CD4-positive, alpha-beta T cell treated with Interleukin-17A for 4 hours (primary cell): ENCODE data around the gene RING1.
A peak's percentile ranks its signal among the peaks of the same experiment; 100 is the strongest.
"Not testable (repeated sequence)": the region's sequence is repeated elsewhere in the genome, so short reads cannot be mapped to it uniquely, and the experiment has no call there.

Experiments used
- DNase-seq: peaks from one replicate; pipeline ENCODE4 v3.0.0-alpha.2; 2020; ENCODE audit warnings: mixed read lengths

RING1 gene

GRCh38 chr6:33207552-33208090 lies 679 bp upstream of the RING1 start:
- DNase-seq: peak; percentile 24

- no peak for DNase-seq
These were observed 1.6 kb downstream of the RING1 start for GRCh38 chr6:33209856-33210255.

DNA sequence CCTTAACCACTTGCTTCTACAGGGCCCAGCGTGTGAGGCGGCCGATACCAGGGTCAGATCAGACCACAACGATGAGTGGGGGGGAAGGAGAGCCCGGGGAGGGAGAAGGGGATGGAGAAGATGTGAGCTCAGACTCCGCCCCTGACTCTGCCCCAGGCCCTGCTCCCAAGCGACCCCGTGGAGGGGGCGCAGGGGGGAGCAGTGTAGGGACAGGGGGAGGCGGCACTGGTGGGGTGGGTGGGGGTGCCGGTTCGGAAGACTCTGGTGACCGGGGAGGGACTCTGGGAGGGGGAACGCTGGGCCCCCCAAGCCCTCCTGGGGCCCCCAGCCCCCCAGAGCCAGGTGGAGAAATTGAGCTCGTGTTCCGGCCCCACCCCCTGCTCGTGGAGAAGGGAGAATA lies 2.8 kb downstream of the RING1 start:
- DNase-seq: no peak

DNA sequence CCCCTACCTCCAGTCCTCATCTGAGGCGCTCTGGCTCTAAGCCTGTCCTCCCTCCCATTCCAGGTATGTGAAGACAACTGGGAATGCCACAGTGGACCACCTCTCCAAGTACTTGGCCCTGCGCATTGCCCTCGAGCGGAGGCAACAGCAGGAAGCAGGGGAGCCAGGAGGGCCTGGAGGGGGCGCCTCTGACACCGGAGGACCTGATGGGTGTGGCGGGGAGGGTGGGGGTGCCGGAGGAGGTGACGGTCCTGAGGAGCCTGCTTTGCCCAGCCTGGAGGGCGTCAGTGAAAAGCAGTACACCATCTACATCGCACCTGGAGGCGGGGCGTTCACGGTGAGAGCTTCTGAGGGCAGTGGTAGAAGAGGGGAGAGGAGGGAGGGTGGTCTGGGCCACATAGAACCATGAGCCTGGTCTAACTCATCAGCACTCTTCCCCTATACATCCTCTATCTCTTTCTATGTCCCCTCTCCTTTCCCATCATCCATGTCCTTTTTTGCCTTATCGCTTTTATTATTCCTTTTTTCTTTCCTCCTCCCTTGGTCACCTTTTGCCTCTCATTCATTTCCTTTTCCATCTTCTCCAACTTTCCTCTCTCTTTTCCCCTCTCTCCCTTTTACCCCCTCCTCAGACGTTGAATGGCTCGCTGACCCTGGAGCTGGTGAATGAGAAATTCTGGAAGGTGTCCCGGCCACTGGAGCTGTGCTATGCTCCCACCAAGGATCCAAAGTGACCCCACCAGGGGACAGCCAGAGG lies 3.5 kb downstream of the RING1 start:
- no peak for DNase-seq

DNA sequence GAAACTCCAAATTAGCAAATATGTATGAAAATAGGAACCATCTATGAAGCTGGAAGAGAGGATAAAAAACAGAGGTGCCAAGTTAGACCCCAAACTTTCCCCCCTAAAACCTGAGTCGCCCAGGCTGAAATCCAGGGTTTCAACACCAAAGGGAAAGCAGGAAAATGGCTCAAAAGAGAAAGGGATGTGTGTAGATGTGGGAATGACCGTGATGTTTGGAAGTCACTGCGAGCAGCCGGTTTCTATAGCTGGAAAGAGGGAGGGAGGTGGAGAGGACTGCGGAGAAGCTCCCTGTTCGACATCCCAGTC lies 4.5 kb downstream of the RING1 start:
- no peak for DNase-seq

DNA sequence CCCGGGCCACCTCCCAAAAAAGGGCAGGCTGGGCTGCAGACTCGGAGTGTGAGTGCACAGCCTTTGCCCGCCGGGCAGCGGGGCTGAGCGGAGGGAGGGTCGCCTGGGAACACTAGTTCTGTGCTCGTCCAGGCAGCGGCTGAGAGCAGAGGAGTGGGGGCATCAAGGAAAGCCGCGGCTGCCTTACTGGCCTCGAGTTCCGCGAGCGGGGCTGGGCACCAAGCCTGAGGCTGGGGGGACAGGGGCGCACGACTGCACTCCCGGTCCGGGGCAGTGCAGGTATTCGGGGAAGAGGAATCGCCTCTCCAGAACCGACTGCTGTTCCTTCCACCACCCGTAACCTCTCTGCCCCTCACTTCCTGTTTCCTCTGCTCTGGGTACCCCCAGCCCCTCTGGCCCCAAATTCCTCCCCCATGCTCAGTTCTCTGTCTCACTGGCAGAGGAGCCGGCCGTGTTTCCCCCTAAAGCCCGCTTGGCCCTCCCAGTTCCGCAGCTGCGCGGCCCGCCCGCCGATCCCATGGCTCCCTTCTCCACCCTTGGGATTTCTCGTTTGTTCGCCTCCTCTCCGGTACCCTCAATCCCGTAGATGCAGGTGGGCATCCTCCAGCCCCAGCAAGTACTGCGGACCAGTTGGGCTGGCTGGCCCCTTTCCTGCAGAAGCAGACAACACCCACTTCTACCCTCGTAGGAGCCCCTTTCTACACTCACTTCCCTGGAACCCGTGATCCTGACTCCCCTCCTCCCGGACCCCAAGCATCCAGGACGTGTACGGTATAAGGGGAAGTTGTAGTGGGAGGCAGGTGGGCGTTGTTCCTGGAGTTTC lies 5.1 kb downstream of the RING1 start:
- peak; percentile 26 for DNase-seq

DNA sequence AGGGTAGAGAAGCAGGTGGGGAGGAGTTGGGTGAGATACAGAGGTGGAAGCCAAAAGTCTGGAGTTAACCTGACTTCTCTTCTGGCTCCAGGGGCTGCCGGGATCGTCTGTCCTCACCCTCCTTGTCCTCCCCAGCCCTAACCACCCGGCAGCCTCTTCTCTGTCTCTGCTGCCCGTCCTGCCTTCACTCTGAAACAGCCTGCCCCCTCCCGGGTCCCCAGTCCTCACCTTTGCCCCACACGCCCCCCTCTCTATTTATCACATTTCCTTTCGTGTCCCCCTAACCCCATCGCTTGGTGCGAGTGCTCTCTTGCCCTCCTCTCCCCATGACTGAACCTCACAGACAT lies 5.7 kb downstream of the RING1 start:
- DNase-seq: no peak

DNA sequence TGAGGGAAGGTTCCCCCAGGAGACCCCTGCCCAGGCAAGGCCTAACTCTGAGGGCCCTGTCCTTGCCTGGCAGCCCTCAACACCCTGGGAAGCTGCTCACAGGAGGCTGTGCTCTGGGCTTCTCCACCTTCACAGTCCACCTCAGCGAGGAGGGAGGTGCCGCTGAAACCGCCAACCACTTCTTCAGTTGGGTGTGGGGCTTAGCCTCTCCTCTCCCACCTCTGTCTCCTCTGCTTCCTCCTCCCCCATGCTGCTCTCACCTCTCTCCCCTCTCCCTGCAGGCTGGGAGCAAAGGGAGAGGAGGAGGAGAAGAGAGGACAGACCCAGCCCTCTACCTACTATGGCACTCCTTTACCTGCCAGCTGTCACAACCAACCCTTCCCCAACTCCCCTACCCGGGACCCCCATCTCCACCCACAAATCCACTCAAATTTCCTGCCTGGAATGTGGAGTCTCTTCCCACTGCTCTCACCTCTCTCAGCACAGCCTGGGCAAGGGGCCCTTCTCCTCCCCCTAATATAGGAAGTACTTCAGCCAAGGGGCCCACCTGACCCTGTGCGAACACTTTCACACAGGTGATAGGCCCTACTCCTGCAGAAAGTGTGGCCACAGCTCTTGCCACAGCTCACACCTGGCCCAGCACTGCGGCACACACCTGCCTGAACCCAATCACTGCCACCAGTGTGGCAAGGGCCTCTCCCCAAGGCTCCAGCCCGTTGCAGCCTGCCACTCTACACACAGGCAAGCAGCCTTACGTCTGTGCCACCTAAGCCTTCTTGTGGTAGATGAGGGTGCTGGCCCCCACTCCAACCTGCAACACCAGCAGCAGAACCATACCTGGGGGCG lies 7.2 kb downstream of the RING1 start:
- DNase-seq: no peak

DNA sequence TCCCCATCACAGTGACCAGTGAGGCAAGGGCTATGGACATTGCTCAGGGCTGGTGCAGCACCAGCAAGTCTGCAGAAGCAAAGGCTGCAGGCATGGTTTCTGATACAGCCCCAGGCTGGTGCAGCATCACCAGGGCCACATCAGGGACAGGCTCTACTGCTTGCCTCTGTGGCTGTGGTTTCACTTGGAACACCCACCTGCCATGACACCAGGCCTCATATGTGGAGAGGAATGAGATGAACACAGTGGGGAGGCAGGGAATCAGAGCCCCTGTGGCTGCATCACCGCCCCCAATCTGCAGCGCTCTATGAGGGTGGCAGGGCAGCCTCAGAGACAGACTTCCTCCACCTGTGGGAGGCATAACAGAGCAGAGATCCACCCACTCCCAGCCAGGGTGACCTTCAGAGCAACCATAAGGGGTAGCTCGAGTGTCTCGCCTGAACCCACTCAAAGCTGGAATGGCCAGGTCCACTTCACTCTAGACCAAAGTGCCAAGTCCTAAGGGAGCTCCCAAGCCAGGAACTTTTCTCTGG lies 7.9 kb downstream of the RING1 start:
- DNase-seq: no peak

DNA sequence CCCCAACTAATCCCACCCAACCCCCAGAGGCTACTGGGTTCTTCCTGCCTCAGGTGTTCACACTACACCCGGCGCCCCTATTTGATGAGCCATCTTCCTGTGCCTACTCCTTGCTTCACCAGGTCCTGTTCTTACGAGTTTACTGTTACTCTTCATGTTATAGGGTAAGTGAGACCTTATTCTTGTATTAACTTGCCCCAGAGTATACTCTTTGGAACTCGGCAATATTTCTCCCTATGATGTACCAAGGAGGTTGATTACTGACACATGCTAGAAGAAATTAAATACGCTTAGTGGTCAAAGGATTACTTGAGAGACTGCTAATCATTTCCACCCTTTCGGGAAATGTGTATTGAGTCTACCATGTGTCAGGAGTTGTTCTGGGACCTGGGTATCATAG lies 8.9 kb downstream of the RING1 start:
- DNase-seq: no peak

GRCh38 chr6:33217681-33218080 lies 9.4 kb downstream of the RING1 start:
- DNase-seq: no peak

GRCh38 chr6:33226503-33227120 lies 18.3 kb downstream of the RING1 start:
- not testable (repeated sequence) for DNase-seq

GRCh38 chr6:33235221-33235634 lies 26.9 kb downstream of the RING1 start:
- DNase-seq: no peak

DNA sequence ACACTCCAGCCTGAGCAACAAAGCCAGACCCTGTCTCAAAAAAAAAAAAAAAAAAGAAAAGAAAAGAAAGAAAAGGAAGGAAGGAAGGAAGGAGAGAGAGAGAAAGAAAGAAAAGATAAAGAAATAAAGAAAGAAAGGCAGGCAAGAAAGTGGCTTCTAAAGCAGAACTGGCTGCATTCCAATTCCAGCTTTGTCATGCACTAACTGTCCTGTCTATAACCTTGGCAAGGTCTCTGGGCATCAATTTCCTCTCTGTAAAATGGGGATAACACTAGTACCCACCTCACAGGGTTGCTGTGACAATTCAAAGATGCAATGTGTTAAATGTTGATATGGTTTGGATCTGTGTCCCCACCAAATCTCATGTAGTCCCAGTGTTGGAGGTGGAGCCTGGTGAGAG lies 28.0 kb downstream of the RING1 start:
- no peak for DNase-seq

GRCh38 chr6:33236852-33237251 lies 28.6 kb downstream of the RING1 start:
- DNase-seq: no peak

- no peak for DNase-seq
These were observed 29.4 kb downstream of the RING1 start for GRCh38 chr6:33237741-33238140.

GRCh38 chr6:33241968-33242367 lies 33.7 kb downstream of the RING1 start:
- no peak for DNase-seq

- DNase-seq: no peak
These were observed 35.2 kb downstream of the RING1 start for GRCh38 chr6:33243476-33243875.

DNA sequence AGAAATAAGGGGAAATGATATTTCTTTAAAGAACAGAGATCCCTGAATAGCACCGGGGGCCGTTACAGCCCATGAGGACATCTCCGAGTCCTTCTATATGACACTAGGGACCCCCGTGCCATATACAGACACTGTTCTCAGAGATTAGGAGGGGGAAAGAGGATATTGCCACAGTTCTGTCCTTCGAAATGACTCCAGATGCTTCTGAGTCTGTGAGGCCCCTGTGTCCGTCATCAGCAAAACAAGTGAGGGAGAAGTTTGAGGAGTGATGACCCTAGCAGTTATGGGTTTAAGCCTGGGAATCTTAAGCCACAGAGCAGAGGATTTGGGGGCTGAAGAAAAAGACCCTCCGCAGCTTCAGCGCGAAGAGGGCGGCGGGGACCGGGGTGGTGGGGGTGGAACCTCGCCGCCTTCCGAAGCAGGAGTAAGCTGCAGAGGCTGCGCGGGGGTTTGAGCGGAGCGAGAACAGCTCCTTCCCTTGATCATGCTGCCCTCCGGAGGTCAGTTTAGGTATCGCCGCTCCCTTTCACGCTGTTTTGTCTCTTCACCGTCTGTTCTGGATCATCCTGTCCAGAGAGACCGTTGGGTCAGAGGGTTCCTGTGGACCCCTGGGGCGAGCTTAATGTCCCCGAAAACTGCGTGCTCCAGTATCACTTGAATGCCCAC lies 39.8 kb downstream of the RING1 start:
- peak; percentile 94 for DNase-seq

- no peak for DNase-seq
These were observed 40.3 kb downstream of the RING1 start for GRCh38 chr6:33248643-33248931.

DNA sequence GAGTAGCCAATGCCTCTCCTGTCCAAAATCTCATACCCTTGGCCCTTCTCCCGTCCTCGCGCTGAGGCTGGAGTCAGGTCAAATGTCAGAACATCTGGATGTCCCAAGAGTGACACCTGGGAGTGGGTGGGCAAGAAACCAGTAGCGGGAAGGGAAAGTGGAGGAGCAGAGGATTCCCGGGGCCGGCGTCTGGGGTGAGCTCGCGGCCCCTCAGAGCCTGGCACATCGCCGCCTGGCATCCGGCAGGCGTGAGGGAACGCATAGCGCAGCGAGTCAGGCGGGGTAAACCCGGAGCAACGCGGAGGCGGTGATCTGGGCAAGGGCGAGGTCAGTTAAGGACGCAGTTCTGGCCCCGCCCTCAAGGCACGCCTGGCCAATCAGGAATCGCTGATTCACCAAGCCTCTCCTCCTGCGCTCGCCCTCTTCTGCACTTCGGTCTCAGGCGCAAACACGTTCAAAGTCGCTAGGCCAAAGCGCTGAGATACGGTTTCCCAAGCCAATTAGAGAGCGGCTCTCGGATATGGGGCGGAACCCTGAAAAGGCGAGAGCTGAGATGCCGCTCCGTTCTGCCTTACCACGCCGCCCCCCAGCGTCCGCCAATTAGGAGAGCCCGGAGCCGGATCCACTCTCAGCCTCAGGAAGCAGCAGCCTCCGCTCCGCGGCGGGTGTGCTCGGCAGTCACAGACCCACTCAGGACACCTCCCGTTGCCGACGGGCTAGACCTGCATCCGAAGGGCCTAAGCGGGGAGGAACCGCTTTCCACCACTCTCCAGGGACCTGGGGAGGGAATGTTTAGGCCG lies 40.8 kb downstream of the RING1 start:
- DNase-seq: peak; percentile 98
